HepG2 (cell line): ENCODE measurements around the gene PPP2R2B. TPM values are rescaled to one million over a fixed set of nuclear protein-coding genes. Genes with fewer than 3 reads are reported as not detected.

ENCODE experiments used
- CENPX ChIP-seq: sonication (generic); formaldehyde crosslinking; IDR thresholded peaks from 2 replicates; pipeline ENCODE4 v1.9.0; 2021; ENCODE audit warnings: mild to moderate bottlenecking, missing genetic modification reagents, moderate library complexity
- ERF ChIP-seq: IDR thresholded peaks from 2 replicates; pipeline ENCODE4 v1.6.1; 2018; ENCODE audit warnings: missing biosample characterization, missing genetic modification reagents
- FOXA3 ChIP-seq: IDR thresholded peaks from 2 replicates; pipeline ENCODE4 v1.6.1; 2016; ENCODE audit warnings: missing genetic modification reagents, missing compliant biosample characterization
- HMGA1 ChIP-seq: sonication (generic); formaldehyde crosslinking; conservative IDR thresholded peaks from 2 replicates; pipeline ENCODE4 v1.4.0; 2020; ENCODE audit warnings: missing genetic modification reagents
- KDM3A ChIP-seq: IDR thresholded peaks from 2 replicates; pipeline ENCODE4 v1.6.1; 2018; ENCODE audit warnings: low read depth, missing compliant biosample characterization
- NR3C1 ChIP-seq: sonication (generic); formaldehyde crosslinking; IDR thresholded peaks from 2 replicates; pipeline ENCODE4 v1.4.0; 2020; ENCODE audit warnings: missing genetic modification reagents
- NRL ChIP-seq: sonication (generic); formaldehyde crosslinking; IDR thresholded peaks from 2 replicates; pipeline ENCODE4 v1.5.0; 2020; ENCODE audit warnings: missing genetic modification reagents, mild to moderate bottlenecking, moderate library complexity, borderline replicate concordance
- PPARG ChIP-seq: conservative IDR thresholded peaks from 2 replicates; pipeline ENCODE4 v1.6.1; 2016; ENCODE audit warnings: missing biosample characterization, missing genetic modification reagents
- PRMT3 ChIP-seq: sonication (generic); formaldehyde crosslinking; IDR thresholded peaks from 2 replicates; pipeline ENCODE4 v1.8.1; 2022; ENCODE audit warnings: low read depth, mild to moderate bottlenecking, moderate library complexity, missing genetic modification reagents, borderline replicate concordance
- TBL1XR1 ChIP-seq: fragments of 150-350 bp; IDR thresholded peaks from 2 replicates; pipeline ENCODE4 v1.6.1; 2014; ENCODE audit warnings: borderline replicate concordance, low read length; ENCODE audit not compliant: partially characterized antibody
- ZBTB8A ChIP-seq: sonication (generic); formaldehyde crosslinking; IDR thresholded peaks from 2 replicates; pipeline ENCODE4 v1.4.0; 2020; ENCODE audit warnings: mild to moderate bottlenecking, low read depth, missing genetic modification reagents, borderline replicate concordance
- ZFAT ChIP-seq: sonication (generic); formaldehyde crosslinking; conservative IDR thresholded peaks from 2 replicates; pipeline ENCODE4 v1.8.1; 2023; ENCODE audit warnings: missing genetic modification reagents, inconsistent platforms
- ZNF17 ChIP-seq: sonication (generic); formaldehyde crosslinking; IDR thresholded peaks from 2 replicates; pipeline ENCODE4 v1.5.0; 2020; ENCODE audit warnings: mild to moderate bottlenecking, missing genetic modification reagents
- ZNF557 ChIP-seq: sonication (generic); formaldehyde crosslinking; IDR thresholded peaks from 2 replicates; pipeline ENCODE4 v1.4.0; 2020; ENCODE audit warnings: missing genetic modification reagents
- polyA plus RNA-seq, 8 experiments: library from polyadenylated mRNA; depleted of rRNA in 3 of 8; stranded (reverse) in 7 of 8; unstranded in 1 of 8; fragments of >200 nt; fragmentation: Illumina TruSeq in 4 of 8; extraction: Trizol in 4 of 8; gene quantifications; 2 replicates each; pipeline versions ENCODE4 v1.2.1 to v1.2.3, GENCODE V29; 2011 to 2016; ENCODE audit warnings: low read depth in 4 of 8, missing spikeins in 1 of 8, mixed read lengths in 1 of 8; ENCODE audit not compliant: insufficient read depth in 1 of 8
- total RNA-seq, 5 experiments: library from RNA; depleted of rRNA; stranded (reverse); fragments of >200 nt; fragmentation: Illumina TruSeq; extraction: Trizol; gene quantifications; 2 replicates each; pipeline ENCODE4 v1.2.3, GENCODE V29; 2016; ENCODE audit warnings: low read depth in 1 of 5
- TF ChIP-seq, protein P1 (sequence below): sonication (generic); formaldehyde crosslinking; IDR thresholded peaks from 2 replicates; pipeline ENCODE4 v1.4.0; 2020; ENCODE audit warnings: missing genetic modification reagents
- TF ChIP-seq, protein P2 (sequence below): sonication (generic); formaldehyde crosslinking; IDR thresholded peaks from 2 replicates; pipeline ENCODE4 v1.4.0; 2020; ENCODE audit warnings: missing genetic modification reagents
- TF ChIP-seq, protein P3 (sequence below): sonication (generic); formaldehyde crosslinking; IDR thresholded peaks from 2 replicates; pipeline ENCODE4 v1.9.0; 2022; ENCODE audit warnings: missing genetic modification reagents, mild to moderate bottlenecking, borderline replicate concordance
- TF ChIP-seq, protein P4 (sequence below): sonication (generic); formaldehyde crosslinking; IDR thresholded peaks from 2 replicates; pipeline ENCODE4 v1.9.0; 2021; ENCODE audit warnings: missing genetic modification reagents, mild to moderate bottlenecking, borderline replicate concordance
- TF ChIP-seq, protein P5 (sequence below): sonication (generic); formaldehyde crosslinking; IDR thresholded peaks from 2 replicates; pipeline ENCODE4 v1.4.0; 2020; ENCODE audit warnings: mild to moderate bottlenecking, missing genetic modification reagents

Gene PPP2R2B
- total and polyA plus RNA-seq, 2 of the 13 experiments (the other 11 are each of a cell fraction or from before 2014, with no cell fraction given) = not detected

DNA sequence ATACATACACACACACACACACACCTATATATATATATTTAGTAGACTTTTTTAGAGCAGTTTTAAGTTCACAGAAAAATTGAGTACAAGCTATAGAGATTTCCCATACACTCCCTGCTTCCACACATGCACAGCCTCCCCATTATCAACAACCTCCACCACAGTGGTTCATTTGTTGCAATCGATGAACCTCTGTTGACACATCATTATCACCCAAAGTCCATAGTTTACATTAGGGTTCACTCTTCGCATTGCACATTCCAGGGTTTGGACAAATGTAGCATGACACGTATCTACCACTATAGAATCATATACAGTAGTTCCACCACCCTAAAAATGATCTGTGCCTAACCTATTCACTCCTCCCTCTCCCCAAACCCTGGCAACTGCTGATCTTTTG lies 111.0 kb downstream of the PPP2R2B start (continued):
- TF ChIP-seq TBL1XR1 (no peak), CENPX (CRISPR knock-in tag) (no peak), NRL (CRISPR knock-in tag) (no peak), FOXA3 (CRISPR knock-in tag) (peak; percentile 88), ERF (CRISPR knock-in tag) (no peak), NR3C1 (CRISPR knock-in tag) (no peak), ZNF17 (no peak), ZFAT (CRISPR knock-in tag) (no peak), HMGA1 (CRISPR knock-in tag) (no peak), PPARG (no peak), ZBTB8A (no peak), KDM3A (no peak), PRMT3 (no peak), ZNF557 (peak; percentile 33; the same call in 1 of the 2 replicates)
- TF ChIP-seq, protein P1, sequence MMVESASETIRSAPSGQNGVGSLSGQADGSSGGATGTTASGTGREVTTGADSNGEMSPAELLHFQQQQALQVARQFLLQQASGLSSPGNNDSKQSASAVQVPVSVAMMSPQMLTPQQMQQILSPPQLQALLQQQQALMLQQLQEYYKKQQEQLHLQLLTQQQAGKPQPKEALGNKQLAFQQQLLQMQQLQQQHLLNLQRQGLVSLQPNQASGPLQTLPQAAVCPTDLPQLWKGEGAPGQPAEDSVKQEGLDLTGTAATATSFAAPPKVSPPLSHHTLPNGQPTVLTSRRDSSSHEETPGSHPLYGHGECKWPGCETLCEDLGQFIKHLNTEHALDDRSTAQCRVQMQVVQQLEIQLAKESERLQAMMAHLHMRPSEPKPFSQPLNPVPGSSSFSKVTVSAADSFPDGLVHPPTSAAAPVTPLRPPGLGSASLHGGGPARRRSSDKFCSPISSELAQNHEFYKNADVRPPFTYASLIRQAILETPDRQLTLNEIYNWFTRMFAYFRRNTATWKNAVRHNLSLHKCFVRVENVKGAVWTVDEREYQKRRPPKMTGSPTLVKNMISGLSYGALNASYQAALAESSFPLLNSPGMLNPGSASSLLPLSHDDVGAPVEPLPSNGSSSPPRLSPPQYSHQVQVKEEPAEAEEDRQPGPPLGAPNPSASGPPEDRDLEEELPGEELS (CRISPR knock-in tag) = peak; percentile 60
- TF ChIP-seq, protein P2, sequence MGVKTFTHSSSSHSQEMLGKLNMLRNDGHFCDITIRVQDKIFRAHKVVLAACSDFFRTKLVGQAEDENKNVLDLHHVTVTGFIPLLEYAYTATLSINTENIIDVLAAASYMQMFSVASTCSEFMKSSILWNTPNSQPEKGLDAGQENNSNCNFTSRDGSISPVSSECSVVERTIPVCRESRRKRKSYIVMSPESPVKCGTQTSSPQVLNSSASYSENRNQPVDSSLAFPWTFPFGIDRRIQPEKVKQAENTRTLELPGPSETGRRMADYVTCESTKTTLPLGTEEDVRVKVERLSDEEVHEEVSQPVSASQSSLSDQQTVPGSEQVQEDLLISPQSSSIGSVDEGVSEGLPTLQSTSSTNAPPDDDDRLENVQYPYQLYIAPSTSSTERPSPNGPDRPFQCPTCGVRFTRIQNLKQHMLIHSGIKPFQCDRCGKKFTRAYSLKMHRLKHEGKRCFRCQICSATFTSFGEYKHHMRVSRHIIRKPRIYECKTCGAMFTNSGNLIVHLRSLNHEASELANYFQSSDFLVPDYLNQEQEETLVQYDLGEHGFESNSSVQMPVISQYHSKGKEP = no peak
- TF ChIP-seq, protein P3, sequence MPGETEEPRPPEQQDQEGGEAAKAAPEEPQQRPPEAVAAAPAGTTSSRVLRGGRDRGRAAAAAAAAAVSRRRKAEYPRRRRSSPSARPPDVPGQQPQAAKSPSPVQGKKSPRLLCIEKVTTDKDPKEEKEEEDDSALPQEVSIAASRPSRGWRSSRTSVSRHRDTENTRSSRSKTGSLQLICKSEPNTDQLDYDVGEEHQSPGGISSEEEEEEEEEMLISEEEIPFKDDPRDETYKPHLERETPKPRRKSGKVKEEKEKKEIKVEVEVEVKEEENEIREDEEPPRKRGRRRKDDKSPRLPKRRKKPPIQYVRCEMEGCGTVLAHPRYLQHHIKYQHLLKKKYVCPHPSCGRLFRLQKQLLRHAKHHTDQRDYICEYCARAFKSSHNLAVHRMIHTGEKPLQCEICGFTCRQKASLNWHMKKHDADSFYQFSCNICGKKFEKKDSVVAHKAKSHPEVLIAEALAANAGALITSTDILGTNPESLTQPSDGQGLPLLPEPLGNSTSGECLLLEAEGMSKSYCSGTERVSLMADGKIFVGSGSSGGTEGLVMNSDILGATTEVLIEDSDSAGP = no peak
- TF ChIP-seq, protein P4, sequence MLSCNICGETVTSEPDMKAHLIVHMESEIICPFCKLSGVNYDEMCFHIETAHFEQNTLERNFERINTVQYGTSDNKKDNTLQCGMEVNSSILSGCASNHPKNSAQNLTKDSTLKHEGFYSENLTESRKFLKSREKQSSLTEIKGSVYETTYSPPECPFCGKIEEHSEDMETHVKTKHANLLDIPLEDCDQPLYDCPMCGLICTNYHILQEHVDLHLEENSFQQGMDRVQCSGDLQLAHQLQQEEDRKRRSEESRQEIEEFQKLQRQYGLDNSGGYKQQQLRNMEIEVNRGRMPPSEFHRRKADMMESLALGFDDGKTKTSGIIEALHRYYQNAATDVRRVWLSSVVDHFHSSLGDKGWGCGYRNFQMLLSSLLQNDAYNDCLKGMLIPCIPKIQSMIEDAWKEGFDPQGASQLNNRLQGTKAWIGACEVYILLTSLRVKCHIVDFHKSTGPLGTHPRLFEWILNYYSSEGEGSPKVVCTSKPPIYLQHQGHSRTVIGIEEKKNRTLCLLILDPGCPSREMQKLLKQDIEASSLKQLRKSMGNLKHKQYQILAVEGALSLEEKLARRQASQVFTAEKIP (CRISPR knock-in tag) = no peak
- TF ChIP-seq, protein P5, sequence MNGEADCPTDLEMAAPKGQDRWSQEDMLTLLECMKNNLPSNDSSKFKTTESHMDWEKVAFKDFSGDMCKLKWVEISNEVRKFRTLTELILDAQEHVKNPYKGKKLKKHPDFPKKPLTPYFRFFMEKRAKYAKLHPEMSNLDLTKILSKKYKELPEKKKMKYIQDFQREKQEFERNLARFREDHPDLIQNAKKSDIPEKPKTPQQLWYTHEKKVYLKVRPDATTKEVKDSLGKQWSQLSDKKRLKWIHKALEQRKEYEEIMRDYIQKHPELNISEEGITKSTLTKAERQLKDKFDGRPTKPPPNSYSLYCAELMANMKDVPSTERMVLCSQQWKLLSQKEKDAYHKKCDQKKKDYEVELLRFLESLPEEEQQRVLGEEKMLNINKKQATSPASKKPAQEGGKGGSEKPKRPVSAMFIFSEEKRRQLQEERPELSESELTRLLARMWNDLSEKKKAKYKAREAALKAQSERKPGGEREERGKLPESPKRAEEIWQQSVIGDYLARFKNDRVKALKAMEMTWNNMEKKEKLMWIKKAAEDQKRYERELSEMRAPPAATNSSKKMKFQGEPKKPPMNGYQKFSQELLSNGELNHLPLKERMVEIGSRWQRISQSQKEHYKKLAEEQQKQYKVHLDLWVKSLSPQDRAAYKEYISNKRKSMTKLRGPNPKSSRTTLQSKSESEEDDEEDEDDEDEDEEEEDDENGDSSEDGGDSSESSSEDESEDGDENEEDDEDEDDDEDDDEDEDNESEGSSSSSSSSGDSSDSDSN (CRISPR knock-in tag) = no peak
